SK-N-SH treated with all-trans-retinoic acid at 6 μM for 48 hours (cell line): ENCODE results near the gene CDA.

Experiments
- OSR1 ChIP-seq: fragments of 250-450 bp; sonication (Bioruptor Pico); IDR thresholded peaks from 2 replicates; pipeline ENCODE4 v1.8.0; 2022; ENCODE audit warnings: moderate library complexity, mild to moderate bottlenecking, inconsistent platforms
- PATZ1 ChIP-seq: fragments of 250-450 bp; sonication (Bioruptor Pico); IDR thresholded peaks from 2 replicates; pipeline ENCODE4 v1.8.0; 2020; ENCODE audit warnings: mild to moderate bottlenecking, moderate library complexity, borderline replicate concordance
- ZFP30 ChIP-seq: fragments of 450-650 bp; formaldehyde crosslinking; IDR thresholded peaks from 2 replicates; pipeline ENCODE4 v1.5.0; 2022; ENCODE audit warnings: mild to moderate bottlenecking, moderate library complexity

DNA sequence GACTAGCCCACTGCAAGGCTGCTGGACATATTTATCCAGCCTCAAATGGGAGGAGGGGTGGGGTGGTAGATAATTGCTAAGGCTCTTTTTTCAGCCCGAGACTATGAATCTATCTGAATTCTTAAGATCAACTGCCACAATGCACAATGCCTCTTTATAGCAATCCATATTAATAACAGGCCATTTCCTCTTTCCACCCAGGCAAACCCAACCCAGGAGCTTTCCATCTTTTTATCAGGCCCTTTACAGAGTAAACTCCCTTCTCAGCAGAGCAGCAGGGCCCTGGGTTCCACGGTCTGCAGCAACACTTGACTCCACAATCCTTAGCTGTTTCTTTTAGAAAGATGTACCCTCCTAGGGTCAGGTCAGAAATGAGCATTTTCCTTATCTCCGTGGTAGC is 71.5 kb downstream of the CDA start:
- TF ChIP-seq OSR1 (no peak), PATZ1 (CRISPR knock-in tag) (no peak), ZFP30 (CRISPR knock-in tag) (no peak)
